HG02763 (cell line): Measurements from ENCODE around the gene JMJD7.
"Not testable (repeated sequence)": the region's sequence is repeated elsewhere in the genome, so short reads cannot be mapped to it uniquely, and the experiment has no call there.

Source experiments
- ATAC-seq: cut with Tn5 transposase; IDR thresholded peaks from one replicate; pipeline ENCODE4 v1.9.1; 2021; ENCODE audit warnings: mild to moderate bottlenecking, moderate library complexity; ENCODE audit not compliant: unreplicated experiment

The JMJD7 gene

GRCh38 chr15:41821831-41822230, 6.1 kb upstream of the JMJD7 start:
- no peak for ATAC-seq

DNA sequence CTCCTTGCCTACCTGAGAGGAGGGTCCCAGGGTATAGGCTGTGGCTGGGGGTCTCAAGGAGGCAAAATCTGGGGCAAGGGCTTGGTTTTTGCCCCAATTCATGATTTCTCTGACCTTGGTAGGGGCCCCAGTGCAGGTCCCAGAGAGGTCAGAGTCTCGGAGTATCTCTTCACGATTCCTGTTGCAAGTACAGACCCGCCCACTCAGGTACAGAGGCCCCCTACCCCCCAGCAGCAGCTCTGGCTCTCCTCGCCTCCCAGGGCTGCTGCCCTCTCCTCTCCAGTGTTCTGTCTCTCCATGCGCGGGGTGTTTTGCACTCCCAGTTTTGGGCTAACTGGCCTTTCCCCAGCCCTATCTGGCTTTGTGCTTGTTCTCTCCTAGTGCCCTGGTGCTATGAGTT, 5.4 kb upstream of the JMJD7 start:
- no peak for ATAC-seq

DNA sequence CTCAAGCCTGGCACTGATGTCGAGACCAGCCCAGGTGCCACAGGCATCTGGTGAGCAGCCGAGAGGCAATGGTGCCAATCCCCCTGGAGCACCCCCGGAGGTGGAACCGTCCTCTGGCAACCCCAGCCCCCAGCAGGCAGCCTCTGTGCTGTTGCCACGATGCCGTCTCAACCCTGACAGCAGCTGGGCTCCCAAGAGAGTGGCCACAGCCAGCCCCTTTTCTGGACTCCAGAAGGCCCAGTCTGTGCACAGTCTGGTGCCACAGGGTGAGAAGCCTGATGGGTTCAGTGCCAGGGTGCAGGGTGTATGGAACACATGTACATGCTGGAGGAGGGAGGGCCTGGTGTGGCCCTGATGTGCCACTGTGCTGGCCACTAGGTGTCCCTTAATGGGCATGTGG, 4.9 kb upstream of the JMJD7 start:
- ATAC-seq = no peak

GRCh38 chr15:41823502-41823901, 4.4 kb upstream of the JMJD7 start:
- ATAC-seq = no peak

DNA sequence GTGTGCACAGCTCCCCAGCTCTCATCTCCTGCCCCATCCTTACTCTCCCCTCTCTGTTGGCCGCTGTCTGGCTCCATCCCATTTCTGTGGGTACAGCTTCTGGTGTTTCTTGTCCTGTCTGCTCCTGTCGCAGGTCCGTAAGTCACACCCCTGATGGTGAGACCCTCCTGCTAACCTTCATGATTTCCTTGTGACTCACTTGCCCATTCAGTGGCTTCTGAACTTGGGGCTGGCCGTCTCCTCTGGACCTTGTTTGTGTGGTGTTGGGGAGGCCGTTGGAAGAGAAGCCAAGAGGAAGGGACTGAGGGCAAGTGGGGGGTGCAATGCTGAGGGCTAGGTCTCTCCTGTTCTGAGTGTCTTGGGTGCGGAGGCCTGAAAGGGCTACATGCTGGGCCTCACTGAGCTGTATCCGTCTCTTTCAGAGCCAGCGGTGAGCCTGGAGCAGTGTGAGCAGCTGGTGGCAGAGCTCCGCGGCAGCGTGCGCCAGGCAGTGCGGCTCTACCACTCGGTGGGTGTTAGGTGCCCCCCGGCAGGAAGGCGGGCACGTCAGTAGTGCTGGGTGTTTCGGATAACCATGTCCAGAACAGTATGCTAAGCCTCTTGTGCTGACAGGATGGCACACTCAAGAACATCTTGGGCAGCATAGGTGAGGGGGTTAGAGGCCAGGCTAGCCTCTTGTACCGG, 3.7 kb upstream of the JMJD7 start:
- no peak for ATAC-seq

DNA sequence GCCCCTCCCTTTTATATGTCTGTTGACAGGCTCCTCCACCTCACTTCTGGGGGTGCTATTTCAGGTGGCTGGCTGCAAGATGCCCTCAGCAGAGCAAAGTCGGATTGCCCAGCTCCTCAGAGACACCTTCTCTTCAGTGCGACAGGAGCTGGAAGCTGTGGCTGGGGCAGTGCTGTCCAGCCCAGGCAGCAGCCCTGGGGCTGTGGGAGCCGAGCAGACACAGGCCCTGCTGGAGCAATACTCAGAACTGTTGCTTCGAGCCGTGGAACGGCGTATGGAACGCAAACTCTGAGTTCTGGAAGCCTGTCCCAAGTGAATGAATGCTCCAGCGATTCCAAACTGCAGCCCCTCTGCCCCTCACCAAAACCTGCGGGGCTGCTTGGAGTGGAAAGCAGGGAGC, 2.7 kb upstream of the JMJD7 start:
- ATAC-seq = no peak

- no peak for ATAC-seq
These were observed 2.0 kb upstream of the JMJD7 start for GRCh38 chr15:41825572-41826535.

DNA sequence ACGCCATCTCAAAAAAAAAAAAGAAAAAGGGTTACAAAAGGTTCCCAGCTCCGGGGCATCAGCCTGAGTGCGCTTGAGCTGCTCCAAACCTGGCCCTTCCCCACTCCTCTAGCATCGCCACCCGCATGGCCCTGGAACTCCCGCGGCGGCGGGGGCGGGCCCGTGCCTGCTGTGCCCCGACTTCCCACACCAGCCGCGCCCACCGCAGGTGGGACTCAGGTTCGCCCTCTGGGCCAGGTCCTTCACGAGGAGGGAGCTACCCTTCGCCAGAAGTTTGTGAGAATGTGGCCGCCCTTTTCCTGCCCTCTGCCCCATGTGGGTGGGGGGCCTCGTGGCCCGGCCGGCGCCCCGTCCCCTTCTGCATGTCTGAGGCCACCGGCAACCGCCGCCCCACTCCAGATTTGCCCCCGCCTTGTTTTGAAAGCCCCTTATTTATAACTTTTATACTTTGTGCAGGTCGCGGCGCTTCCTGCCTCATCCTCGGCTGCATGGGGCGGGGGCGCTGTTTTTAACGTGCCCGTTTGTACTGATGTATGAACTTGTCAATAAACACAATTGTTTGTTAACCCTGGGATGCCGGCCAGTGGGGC, 507 bp upstream of the JMJD7 start:
- no peak for ATAC-seq

DNA sequence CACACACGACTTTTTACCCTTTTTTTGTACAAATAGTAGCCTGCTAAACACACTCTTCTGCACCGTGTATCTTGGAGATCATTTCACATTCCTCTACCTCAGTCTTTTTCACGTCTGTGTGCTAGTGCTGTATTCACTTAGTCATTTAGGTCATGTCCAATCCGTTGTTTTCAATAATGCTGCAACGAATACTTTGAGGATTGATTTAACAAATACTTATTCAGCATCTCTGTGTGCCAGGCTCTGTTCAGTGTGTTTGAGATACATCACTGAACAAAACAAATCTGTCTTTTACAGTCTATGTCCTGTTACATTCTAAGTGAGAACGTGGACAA, 882 bp downstream of the JMJD7 start:
- ATAC-seq = no peak

DNA sequence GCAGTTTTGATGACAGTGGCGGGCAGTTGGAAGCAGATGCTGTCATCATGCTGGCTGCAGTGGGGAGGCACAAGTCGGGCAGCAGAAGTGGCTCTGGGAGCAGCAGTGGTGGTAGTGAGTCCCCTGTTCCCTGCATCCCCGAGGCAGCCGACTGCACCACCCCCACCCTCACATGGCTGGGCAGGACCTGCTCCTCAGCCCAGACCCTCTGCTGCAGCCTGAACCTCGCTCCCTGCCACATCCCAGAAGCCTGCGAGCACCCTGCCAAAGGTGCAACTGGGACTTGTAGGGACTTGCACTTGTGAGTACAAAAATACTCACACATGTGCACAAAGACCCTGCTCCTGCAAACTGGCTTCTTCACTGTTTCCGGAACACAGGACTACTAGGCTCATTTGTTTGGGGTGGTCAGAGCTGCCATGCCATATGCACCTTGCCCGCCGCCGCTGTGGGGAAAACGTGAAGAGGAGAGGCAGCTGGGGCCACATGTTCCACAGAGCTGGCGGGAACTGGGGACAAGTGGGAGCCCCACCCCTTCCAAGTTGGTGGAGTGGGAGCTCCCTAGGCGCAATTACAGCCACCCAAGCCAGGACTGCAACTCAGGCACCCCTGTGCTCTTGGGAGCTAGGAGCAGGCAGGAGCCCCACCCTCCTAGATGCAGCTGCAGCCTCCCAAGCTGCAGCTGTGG, 2.2 kb downstream of the JMJD7 start:
- no peak for ATAC-seq

GRCh38 chr15:41831291-41831690, 3.4 kb downstream of the JMJD7 start:
- not testable (repeated sequence) for ATAC-seq

DNA sequence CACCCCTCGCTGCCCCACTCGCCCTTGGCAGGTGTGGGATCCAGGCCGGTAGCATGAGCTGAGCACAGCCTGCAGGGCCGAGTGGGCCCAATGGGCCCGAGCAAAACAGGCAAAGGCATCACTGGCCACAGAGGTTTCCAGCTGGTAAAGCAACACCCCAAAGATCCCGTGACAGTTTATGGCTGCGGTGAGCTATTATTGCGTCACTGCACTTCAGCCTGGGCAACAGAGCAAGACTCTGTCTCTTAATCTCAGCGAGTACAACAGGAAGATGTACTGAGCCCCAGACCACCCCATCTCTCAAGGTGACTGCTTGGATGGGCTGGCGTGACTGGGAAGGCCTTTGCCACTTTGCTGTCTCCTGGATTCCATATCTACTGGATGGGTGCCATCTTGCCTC, 4.3 kb downstream of the JMJD7 start:
- no peak for ATAC-seq

DNA sequence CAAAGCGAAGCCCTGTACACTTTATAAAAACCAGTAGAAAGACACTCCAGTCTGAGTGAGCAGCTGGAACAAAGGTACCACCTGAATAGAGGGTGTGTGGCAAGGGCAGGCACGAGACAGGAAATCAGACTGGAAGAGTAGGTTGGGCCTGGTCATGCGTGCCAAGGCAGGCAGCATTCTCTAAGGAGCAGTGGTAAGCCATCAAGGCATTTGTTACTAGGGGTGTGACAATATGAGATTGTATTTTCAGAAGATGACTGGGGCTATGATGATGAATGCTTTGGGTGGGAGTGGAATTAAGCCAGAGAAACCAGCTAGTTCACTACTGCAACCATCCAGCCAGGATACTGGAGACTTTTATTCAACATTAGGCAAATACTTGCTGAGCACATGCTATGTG, 5.0 kb downstream of the JMJD7 start:
- no peak for ATAC-seq

- no peak for ATAC-seq
These were observed 6.2 kb downstream of the JMJD7 start for GRCh38 chr15:41834096-41834495.

DNA sequence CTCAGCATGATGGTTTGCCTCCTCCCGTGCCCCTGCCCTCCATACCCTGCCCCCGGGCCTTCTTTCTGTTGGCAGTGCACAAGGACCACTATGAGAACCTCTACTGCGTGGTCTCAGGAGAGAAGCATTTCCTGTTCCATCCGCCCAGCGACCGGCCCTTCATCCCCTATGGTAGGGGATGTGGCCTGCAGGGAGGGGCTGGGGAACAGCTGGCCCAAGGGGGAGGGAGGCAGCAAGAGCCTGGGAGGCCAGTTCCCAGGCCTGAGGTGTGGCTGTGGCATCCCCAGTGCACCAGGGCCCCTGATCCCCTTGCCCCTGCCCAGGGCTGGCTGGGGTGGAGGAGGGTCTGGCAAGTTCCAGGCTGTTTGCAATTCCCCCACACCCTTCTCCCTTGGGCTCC, 8.2 kb downstream of the JMJD7 start:
- no peak for ATAC-seq

DNA sequence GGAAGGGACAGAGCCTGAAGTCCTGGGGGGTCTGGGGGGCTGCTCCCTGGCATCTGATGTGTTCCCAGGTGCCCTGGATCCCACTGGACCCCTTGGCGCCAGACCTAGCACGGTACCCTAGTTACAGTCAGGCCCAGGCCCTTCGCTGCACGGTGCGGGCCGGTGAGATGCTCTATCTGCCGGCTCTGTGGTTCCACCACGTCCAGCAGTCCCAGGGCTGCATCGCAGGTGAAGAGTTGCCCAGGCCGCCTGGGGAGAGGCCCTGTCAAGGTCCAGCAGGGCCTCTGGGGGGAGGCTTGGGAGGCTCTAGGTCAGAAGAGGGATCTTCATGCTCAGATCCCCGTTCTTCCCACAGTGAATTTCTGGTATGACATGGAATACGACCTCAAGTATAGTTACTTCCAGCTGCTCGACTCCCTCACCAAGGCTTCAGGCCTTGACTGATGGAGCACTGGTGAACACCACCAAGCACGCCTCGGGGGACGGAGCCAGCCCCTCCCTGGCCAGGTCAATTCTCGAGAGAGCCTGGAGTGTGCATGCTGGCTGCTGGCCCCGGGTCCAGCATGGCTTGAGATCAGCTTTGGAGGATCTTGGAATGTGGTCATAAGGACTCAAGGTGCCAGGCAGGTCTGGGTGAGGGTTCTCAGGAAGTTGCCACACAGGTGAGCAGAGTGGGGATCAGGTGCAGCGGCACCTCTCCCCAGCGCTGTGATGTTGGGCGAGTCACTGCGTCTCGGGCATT, 9.0 kb downstream of the JMJD7 start:
- ATAC-seq = no peak

DNA sequence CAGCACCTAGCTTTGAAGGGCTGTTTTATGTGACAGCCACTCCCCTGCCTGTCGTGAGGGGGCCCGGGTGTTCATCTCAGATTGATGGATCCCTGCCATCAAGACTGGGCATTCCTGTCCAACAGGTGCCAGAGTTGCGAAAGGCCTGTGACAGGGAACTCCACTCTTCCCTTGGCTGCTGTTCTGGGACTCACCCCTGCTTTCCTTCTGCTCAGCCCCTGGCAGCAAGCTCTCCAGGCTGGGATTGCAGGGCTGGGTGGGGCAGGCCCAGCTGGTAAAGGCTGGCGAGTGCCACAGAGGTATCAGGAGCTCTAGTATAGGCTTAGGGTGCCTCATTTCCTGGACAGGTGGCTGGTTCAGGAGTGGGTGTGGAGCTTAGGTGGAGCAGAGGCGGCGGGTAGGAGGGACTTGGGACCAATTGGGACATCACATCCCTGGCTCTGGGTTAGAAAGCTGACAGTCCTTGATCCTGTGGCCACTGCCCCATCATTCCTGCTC, 10.6 kb downstream of the JMJD7 start, which contains the start of gene PLA2G4B:
Gene PLA2G4B, plus strand, starts transcription at position 448 of the 498 bp plus-strand sequence. CDS start 67 bp downstream, outside the sequence.
- ATAC-seq = no peak

- ATAC-seq = no peak
These were observed 12.0 kb downstream of the JMJD7 start for GRCh38 chr15:41839781-41840491.

DNA sequence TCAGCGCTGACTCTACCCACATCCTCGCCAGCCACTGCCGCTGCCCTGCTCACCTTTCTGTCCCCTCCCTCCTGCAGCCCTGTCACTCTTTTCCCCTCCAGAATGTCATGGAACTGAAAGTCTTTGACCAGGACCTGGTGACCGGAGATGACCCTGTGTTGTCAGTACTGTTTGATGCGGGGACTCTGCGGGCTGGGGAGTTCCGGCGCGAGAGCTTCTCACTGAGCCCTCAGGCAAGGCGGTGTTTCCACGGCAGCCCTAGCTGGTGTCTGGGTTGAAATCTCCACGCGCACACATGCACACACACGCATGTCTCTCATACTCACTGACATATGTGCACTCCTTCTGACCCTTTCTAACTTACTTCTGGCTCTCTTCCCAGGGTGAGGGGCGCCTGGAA, 12.8 kb downstream of the JMJD7 start:
- ATAC-seq = no peak

DNA sequence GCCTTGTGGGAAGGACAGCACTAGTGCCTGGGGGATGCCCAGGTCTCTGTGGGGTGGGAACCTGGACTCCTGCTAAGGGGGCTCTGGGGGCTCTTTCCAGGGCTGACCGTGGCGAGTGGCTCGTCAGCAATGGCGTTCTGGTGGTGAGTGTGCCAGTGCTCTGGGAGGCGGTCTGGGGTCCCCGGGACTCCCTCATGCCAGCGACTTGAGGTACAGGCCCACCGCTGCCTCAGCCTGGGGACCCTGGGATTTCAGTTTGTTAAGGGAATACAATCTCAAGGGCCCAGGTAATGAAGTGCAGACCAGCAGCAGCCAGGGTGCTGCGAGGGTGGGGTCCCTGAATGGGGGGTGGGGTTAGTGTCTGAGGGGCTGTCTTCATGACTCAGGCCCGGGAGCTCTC, 13.2 kb downstream of the JMJD7 start:
- ATAC-seq = no peak
